ENCODE data around the gene PPP2R2D. TPM values are rescaled to one million over a fixed set of nuclear protein-coding genes. Genes with fewer than 3 reads are reported as not detected.

PPP2R2D gene
- total RNA-seq, 1 experiment from 2014 or later: 41.0 TPM

DNA sequence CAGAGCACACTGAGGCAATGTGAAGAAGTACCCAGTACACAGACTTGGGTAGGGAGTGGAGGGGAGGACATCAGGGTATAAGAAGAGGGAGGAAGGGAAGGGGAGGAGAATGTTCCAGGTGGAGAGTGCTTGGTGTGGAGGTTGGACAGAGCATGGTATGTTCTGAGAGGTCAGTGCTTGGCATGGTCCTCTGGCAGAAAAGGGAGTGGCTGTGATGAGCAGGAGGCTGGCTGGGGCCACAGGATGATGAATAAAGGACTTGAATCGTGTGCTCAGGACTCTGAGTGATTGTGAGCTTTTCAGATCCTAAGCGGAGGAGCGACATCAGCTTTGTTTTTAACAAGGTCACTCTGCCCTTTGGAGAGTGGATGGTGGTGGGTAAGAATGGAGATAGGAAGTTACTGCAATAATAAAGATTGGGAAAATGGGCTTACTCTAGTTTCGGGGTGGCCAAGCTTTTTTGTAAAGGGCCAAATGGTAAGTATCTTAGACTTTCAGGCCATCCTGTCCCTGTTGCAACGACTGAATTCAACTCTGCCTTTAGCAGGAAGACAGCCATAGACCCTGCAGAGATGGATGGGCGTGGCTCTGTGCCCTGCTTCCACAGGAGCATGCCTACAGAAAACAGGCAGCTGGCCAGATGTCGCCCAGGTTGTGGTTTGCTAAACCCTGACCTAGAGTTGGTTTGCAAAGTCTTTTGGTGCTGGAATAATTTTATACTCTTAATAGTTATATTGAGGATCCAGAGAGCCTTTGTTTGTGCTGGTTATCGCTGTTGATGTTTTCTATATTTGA lies 8.4 kb downstream of the PPP2R2D start:
- in situ Hi-C loops (cut with HindIII; ENCODE audit: low pct_unique_long_range_greater_than_20kb, low sequenced_read_pairs) (no loop called here), intact Hi-C loops (cut with micrococcal nuclease; ENCODE audit: unreplicated experiment) (no loop called here)
- no peak overlapping the region for H3K4me3 ChIP-seq (ENCODE audit: low read depth in 2 of 2, low read length in 2 of 2)
- POLR2A ChIA-PET: no interaction called here
- BruUV-seq (replicated peaks): TSS peak; percentile 12
- H3K27ac ChIP-seq (ENCODE audit: low read length): no peak overlapping the region
- ATAC-seq (no peak), DNase-seq (ENCODE audit: low read depth, low spot score) (no peak)
- TF ChIP-seq TCF7L2 (IDR thresholded peaks at IDR 0.05; ENCODE audit: low read depth, low read length): no peak
- TF ChIP-seq, protein P1, sequence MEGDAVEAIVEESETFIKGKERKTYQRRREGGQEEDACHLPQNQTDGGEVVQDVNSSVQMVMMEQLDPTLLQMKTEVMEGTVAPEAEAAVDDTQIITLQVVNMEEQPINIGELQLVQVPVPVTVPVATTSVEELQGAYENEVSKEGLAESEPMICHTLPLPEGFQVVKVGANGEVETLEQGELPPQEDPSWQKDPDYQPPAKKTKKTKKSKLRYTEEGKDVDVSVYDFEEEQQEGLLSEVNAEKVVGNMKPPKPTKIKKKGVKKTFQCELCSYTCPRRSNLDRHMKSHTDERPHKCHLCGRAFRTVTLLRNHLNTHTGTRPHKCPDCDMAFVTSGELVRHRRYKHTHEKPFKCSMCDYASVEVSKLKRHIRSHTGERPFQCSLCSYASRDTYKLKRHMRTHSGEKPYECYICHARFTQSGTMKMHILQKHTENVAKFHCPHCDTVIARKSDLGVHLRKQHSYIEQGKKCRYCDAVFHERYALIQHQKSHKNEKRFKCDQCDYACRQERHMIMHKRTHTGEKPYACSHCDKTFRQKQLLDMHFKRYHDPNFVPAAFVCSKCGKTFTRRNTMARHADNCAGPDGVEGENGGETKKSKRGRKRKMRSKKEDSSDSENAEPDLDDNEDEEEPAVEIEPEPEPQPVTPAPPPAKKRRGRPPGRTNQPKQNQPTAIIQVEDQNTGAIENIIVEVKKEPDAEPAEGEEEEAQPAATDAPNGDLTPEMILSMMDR (IDR thresholded peaks at IDR 0.05): no peak
- no peak for TF ChIP-seq SIN3A (IDR thresholded peaks at IDR 0.05; ENCODE audit: borderline replicate concordance, insufficient read depth, low read depth, low read length)
- no peak for TF ChIP-seq POLR2AphosphoS5 (IDR thresholded peaks at IDR 0.05; ENCODE audit: low read depth, low read length)
- TF ChIP-seq, protein P2, sequence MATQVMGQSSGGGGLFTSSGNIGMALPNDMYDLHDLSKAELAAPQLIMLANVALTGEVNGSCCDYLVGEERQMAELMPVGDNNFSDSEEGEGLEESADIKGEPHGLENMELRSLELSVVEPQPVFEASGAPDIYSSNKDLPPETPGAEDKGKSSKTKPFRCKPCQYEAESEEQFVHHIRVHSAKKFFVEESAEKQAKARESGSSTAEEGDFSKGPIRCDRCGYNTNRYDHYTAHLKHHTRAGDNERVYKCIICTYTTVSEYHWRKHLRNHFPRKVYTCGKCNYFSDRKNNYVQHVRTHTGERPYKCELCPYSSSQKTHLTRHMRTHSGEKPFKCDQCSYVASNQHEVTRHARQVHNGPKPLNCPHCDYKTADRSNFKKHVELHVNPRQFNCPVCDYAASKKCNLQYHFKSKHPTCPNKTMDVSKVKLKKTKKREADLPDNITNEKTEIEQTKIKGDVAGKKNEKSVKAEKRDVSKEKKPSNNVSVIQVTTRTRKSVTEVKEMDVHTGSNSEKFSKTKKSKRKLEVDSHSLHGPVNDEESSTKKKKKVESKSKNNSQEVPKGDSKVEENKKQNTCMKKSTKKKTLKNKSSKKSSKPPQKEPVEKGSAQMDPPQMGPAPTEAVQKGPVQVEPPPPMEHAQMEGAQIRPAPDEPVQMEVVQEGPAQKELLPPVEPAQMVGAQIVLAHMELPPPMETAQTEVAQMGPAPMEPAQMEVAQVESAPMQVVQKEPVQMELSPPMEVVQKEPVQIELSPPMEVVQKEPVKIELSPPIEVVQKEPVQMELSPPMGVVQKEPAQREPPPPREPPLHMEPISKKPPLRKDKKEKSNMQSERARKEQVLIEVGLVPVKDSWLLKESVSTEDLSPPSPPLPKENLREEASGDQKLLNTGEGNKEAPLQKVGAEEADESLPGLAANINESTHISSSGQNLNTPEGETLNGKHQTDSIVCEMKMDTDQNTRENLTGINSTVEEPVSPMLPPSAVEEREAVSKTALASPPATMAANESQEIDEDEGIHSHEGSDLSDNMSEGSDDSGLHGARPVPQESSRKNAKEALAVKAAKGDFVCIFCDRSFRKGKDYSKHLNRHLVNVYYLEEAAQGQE (IDR thresholded peaks at IDR 0.05; ENCODE audit: insufficient read depth in 1 of 2, low read depth in 2 of 2, low read length in 1 of 2): no peak
- no peaks in the 10 kb centered on the region for H3K27me3 ChIP-seq (ENCODE audit: control insufficient read depth, insufficient read depth, low read length)
- no peaks in the 10 kb centered on the region for H3K9me3 ChIP-seq (ENCODE audit: control insufficient read depth, insufficient read depth, low read depth, low read length)
- CTCF ChIA-PET: no interaction called here
- H3K36me3 ChIP-seq (ENCODE audit: control insufficient read depth, insufficient read depth, low read length): peaks cover 2% of the 10 kb centered on the region; the same call in 1 of the 2 replicates
- H3K4me1 ChIP-seq (ENCODE audit: control insufficient read depth, insufficient read depth, low read length): peaks cover 27% of the 10 kb centered on the region

DNA sequence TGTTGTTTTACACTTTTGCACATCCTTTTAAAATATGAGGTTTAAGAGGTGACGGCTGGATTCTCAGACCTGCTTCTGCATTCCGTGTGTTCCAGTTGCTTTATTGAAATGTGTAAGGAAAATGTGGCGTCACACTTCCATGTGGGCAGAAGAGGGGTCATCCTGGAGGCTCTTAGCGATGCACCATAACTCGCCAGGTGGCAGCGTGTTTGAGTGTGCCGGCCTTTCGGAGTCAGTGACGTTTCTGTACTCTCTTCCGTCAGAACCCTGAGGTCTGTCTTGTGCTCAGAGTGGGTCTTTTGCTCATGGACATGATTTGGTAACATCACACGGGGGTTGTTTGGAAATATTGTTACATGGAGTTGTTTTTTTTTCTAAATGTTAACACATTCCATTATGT lies 9.1 kb downstream of the PPP2R2D start:
- no TSS peak for BruUV-seq (replicated peaks)
- in situ Hi-C loops (cut with HindIII; ENCODE audit: low pct_unique_long_range_greater_than_20kb, low sequenced_read_pairs): no loop called here
- no peaks in the 10 kb centered on the region for H3K9me3 ChIP-seq (ENCODE audit: control insufficient read depth, insufficient read depth, low read depth, low read length)

More for the DNA sequence above, 9.1 kb downstream of the PPP2R2D start:
- CTCF ChIA-PET: no interaction called here
- Histone ChIP-seq H3K4me1 (ENCODE audit: control insufficient read depth, insufficient read depth, low read length) (peaks cover 21% of the 10 kb centered on the region), H3K27me3 (ENCODE audit: control insufficient read depth, insufficient read depth, low read length) (no peaks in the 10 kb centered on the region), H3K36me3 (ENCODE audit: control insufficient read depth, insufficient read depth, low read length) (peaks cover 2% of the 10 kb centered on the region; the same call in 1 of the 2 replicates), H3K27ac (ENCODE audit: low read length) (no peak overlapping the region), H3K4me3 (ENCODE audit: low read depth in 2 of 2, low read length in 2 of 2) (no peak overlapping the region)
- ATAC-seq: no peak
- TF ChIP-seq SIN3A (IDR thresholded peaks at IDR 0.05; ENCODE audit: borderline replicate concordance, insufficient read depth, low read depth, low read length) (no peak), POLR2AphosphoS5 (IDR thresholded peaks at IDR 0.05; ENCODE audit: low read depth, low read length) (no peak), TCF7L2 (IDR thresholded peaks at IDR 0.05; ENCODE audit: low read depth, low read length) (no peak)
- TF ChIP-seq, protein P2 (IDR thresholded peaks at IDR 0.05; ENCODE audit: insufficient read depth in 1 of 2, low read depth in 2 of 2, low read length in 1 of 2): no peak
- TF ChIP-seq, protein P1 (IDR thresholded peaks at IDR 0.05): no peak
- intact Hi-C loops (cut with micrococcal nuclease; ENCODE audit: unreplicated experiment): no loop called here
- POLR2A ChIA-PET: no interaction called here
- no peak for DNase-seq (ENCODE audit: low read depth, low spot score)
